GM19099 (cell line): ENCODE measurements around the gene GRID1.

ENCODE experiments used
- POLR2A ChIP-seq: IDR thresholded peaks from 3 replicates; pipeline ENCODE4 v1.6.1; 2011; ENCODE audit warnings: low read depth; ENCODE audit not compliant: insufficient read length; ENCODE audit errors: extremely low read depth

Gene GRID1

GRCh38 chr10:85575441-85575840, 791.2 kb downstream of the GRID1 start:
- no peak for TF ChIP-seq POLR2A

GRCh38 chr10:85570871-85571270, 795.7 kb downstream of the GRID1 start:
- TF ChIP-seq POLR2A: no peak

- TF ChIP-seq POLR2A: no peak
Observed at GRCh38 chr10:85565381-85565780, 801.2 kb downstream of the GRID1 start.

GRCh38 chr10:85558533-85558932, 808.1 kb downstream of the GRID1 start:
- no peak for TF ChIP-seq POLR2A

- no peak for TF ChIP-seq POLR2A
Observed at GRCh38 chr10:85557706-85558105, 808.9 kb downstream of the GRID1 start.

- no peak for TF ChIP-seq POLR2A
Observed at GRCh38 chr10:85557077-85557476, 809.5 kb downstream of the GRID1 start.
